Brain microvascular endothelial cell (primary cell): ENCODE measurements around the gene NUP88.

Experiments
- DNase-seq: peaks from one replicate; pipeline ENCODE4 v3.0.0-alpha.2; 2020
- H3K27ac ChIP-seq: fragments of 250-450 bp; sonication (Bioruptor Pico); 2 replicates; pipeline ENCODE4 v1.5.1; 2020; ENCODE audit warnings: mild to moderate bottlenecking, moderate library complexity
- H3K27me3 ChIP-seq: fragments of 250-450 bp; sonication (Bioruptor Pico); replicated peaks from 2 replicates; pipeline ENCODE4 v1.5.1; 2020; ENCODE audit warnings: mild to moderate bottlenecking
- H3K36me3 ChIP-seq: fragments of 250-450 bp; sonication (Bioruptor Pico); replicated peaks from 2 replicates; pipeline ENCODE4 v1.5.1; 2020; ENCODE audit warnings: mild to moderate bottlenecking
- H3K4me3 ChIP-seq: 2 replicates; pipeline ENCODE4 v1.5.1; 2011; ENCODE audit warnings: low read depth, mild to moderate bottlenecking, control low read depth, low read length, moderate library complexity
- in situ Hi-C: cut with HindIII; loops from 2 replicates; pipeline ENCODE4 v1.10.0; 2017; ENCODE audit warnings: low sequenced_read_pairs, low pct_ligation_motif_present
- TF ChIP-seq, protein P1 (sequence below): IDR thresholded peaks from 2 replicates; pipeline ENCODE4 v1.5.1; 2011; ENCODE audit warnings: low read depth, mild to moderate bottlenecking, moderate library complexity, low read length, control low read depth, inconsistent platforms; ENCODE audit errors: missing control alignments

Gene NUP88

DNA sequence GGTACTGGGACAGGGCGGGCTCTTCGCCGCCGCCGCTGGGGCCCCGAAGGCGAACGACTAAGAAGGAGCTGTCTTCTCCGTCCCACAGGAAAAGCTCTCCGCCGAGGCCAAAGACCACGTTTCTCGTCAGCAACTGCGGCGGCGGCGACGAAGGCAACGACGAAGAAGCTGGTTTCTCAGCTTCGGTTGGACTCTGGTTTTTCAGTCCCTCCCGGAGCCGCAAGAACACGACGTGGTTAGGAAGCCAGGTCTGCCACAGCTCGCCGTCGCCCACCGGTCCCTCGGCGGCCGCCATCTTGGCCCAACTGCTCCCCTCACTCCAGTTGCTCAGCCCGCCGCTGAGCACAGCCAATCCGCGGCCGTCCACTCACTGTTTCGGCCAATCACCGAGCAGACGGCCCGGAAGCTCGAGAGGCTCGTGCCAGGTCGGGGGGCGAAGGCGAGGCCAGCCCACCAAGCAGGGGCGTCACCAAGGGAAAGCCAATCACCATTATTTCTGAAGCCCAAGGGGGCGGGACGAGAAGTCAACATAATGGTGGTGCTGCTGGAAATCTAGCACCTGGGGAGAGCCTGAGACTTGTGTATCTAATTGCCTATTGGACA is at the start of gene NUP88:
Gene NUP88 (minus strand): TSS at position 307 of the 603 bp plus-strand sequence. CDS start 12 bp downstream, at position 295.
- DNase-seq = peak; percentile 97
- H3K27ac ChIP-seq = peak within 1 kb of the TSS; percentile 80
- no peaks in the 10 kb centered on the region for H3K27me3 ChIP-seq
- TF ChIP-seq, protein P1, sequence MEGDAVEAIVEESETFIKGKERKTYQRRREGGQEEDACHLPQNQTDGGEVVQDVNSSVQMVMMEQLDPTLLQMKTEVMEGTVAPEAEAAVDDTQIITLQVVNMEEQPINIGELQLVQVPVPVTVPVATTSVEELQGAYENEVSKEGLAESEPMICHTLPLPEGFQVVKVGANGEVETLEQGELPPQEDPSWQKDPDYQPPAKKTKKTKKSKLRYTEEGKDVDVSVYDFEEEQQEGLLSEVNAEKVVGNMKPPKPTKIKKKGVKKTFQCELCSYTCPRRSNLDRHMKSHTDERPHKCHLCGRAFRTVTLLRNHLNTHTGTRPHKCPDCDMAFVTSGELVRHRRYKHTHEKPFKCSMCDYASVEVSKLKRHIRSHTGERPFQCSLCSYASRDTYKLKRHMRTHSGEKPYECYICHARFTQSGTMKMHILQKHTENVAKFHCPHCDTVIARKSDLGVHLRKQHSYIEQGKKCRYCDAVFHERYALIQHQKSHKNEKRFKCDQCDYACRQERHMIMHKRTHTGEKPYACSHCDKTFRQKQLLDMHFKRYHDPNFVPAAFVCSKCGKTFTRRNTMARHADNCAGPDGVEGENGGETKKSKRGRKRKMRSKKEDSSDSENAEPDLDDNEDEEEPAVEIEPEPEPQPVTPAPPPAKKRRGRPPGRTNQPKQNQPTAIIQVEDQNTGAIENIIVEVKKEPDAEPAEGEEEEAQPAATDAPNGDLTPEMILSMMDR = no peak
- in situ Hi-C loops = no loop called here
- peak within 1 kb of the TSS; percentile 95 for H3K4me3 ChIP-seq
- H3K36me3 ChIP-seq = peaks cover 23% of the 10 kb centered on the region

DNA sequence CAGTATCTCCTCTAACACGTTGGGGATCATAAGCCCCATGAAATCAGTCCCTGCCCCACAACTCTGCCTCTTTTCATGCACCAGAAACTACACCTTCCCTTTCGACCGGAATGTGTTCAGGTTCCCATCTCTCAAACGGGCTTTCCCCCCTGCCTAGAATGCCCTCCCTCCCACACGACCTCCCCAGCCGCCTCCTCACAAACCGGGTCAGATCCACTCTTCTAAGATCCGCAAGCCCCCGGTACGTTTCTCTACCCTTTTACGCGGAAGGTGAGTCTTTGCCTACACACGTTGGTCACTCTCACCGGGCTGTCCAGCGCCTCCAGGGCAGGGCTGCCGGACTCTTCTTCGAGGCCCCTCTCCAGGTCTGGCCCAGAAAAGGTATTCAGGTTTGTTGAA is 48.6 kb upstream of the NUP88 start:
- H3K27ac ChIP-seq = no peak overlapping the region

DNA sequence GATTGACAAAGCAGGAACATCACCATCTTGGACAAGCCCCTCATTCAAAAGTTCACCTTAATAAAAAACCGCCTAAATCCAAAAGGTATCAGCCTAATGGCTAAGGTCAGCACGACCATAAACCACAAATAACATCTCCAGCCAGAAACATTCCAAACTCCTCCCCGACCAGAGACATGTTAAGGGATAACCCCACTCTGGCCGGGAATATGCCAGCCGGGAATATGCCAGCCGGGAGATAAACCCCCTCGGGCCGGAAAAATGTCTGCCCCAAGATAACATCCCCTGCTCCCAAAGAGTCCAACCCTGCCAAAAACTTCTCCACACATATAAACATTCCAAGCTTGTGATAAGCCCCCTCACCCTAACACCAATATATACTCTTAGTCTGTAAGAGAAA is 48.0 kb upstream of the NUP88 start:
- DNase-seq = no peak
- Histone ChIP-seq H3K27ac (no peak overlapping the region), H3K4me3 (peak overlapping the region; percentile 86), H3K36me3 (peaks cover 3% of the 10 kb centered on the region), H3K27me3 (no peaks in the 10 kb centered on the region)
- TF ChIP-seq, protein P1 = no peak
- in situ Hi-C loops = no loop called here

More for the DNA sequence above, 48.6 kb upstream of the NUP88 start:
- Histone ChIP-seq H3K27me3 (no peaks in the 10 kb centered on the region), H3K36me3 (peaks cover 3% of the 10 kb centered on the region), H3K4me3 (peak overlapping the region; percentile 86)
- TF ChIP-seq, protein P1 = no peak
- in situ Hi-C loops = no loop called here
- DNase-seq = no peak

DNA sequence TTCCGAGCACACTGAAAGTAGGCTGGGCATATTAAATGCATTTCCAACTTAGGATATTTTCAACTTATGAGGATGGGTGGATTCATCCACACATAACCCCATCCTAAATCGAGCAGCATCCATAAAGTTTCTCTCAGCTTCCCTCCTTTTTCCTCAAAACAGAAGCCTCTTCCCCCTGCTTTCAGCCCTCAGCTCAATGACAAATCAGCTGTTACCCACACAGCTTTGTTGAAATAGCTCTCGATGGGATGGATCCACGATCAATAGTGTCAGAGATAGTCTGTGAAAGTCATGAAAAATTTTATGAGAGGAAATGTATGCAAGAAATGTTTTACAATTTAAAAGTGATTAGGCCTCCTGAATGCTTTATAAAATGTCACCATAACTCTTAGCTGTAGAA is 46.8 kb upstream of the NUP88 start:
- H3K36me3 ChIP-seq = peaks cover 4% of the 10 kb centered on the region
- TF ChIP-seq, protein P1 = no peak
- in situ Hi-C loops = no loop called here
- no peak overlapping the region for H3K4me3 ChIP-seq
- H3K27ac ChIP-seq = no peak overlapping the region
- DNase-seq = no peak
- H3K27me3 ChIP-seq = no peaks in the 10 kb centered on the region

DNA sequence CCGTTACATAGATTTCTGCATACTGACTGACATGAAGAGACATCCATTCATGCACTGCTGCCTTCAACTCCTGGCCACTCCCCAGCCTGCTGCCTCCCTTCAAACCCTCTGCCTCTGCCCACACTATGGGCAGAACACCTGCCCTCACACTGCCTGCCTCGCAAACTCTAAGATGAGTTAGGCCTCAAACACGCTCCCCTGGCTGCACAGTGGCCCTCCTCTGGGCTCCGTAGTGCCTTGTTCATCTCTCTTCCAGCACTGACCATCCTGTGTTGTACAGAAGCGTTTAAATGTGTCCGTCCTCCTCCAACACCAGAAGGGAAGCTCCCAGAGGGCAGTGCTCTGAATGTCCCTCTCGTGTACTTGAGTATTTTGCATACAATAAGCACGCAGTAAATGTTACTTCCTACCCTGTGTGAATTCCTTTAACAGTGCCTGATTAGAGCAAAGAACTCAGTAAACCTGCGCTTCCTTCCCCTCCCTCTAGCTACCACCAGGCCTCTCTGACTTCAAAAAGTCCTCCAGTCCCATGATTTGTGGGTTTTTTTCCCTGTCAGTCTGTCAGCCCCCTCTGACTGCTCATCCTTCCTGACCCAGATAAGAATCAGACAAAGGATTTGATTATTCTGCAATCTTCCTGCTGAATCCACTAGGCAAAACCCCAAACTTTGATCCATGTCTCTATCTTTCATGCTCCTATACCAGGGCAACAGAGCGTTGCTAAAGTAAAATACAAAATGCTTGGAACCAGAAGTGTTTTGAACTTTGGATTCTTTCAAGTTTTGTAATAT is 45.5 kb upstream of the NUP88 start:
- Histone ChIP-seq H3K36me3 (peaks cover 11% of the 10 kb centered on the region), H3K27me3 (no peaks in the 10 kb centered on the region), H3K4me3 (no peak overlapping the region), H3K27ac (no peak overlapping the region)
- TF ChIP-seq, protein P1 = no peak
- in situ Hi-C loops = no loop called here
- DNase-seq = no peak

DNA sequence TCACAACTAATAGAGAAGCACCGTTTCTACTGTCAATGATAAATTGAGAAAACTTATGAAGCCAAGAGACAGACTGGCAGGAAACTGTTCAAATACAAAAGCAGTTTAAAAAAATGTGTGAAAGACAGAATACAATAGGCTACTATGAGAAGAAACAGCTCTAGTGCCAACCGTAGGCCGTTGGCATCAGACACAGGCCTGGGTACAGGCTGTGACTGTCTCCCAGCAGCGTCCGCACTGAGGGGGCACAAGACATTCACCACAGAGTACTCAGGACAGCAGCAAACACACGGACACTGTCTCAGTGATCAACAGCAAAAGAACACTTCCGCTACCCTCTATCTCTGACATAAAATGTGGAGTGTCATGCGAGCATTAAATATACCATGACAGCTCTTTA is 27.3 kb upstream of the NUP88 start:
- no peak for DNase-seq
- no peak overlapping the region for H3K27ac ChIP-seq
- no peaks in the 10 kb centered on the region for H3K27me3 ChIP-seq
- H3K4me3 ChIP-seq = no peak overlapping the region
- peaks cover 41% of the 10 kb centered on the region for H3K36me3 ChIP-seq
- TF ChIP-seq, protein P1 = no peak
- in situ Hi-C loops = no loop called here
